A673 (cell line): ENCODE data around the gene ALDH1L1. TPM values are rescaled to one million over a fixed set of nuclear protein-coding genes. Genes with fewer than 3 reads are reported as not detected.

Experiments used
- BruUV-seq: library from RNA; stranded (reverse); fragments of 400-500 nt; replicated peaks from 2 replicates; lab custom pipeline; 2021; lab: Mats Ljungman, UMichigan
- CTCF ChIA-PET: fragments of 300-600 bp; sonication (Branson Sonifier 250); formaldehyde crosslinking; loops from one replicate; lab custom pipeline; 2022; ENCODE audit warnings: antibody characterized with exemption; lab: Charles Lee
- POLR2A ChIA-PET: fragments of 300-600 bp; sonication (Branson Sonifier 250); formaldehyde crosslinking; loops from one replicate; lab custom pipeline; 2022; ENCODE audit warnings: antibody characterized with exemption; ENCODE audit not compliant: low non-redundant PET; lab: Charles Lee
- DNase-seq: peaks from one replicate; pipeline ENCODE4 v3.0.0-alpha.2; 2015; ENCODE audit warnings: low spot score
- H3K27ac ChIP-seq: fragments of 200-600 bp; sonication (generic); 2 replicates; pipeline ENCODE4 v1.5.1; 2016; ENCODE audit warnings: mixed run types, low read depth, mild to moderate bottlenecking, mixed read lengths, antibody characterized with exemption, low read length; ENCODE audit not compliant: poor library complexity, severe bottlenecking
- H3K27me3 ChIP-seq: fragments of 200-600 bp; sonication (generic); replicated peaks from 2 replicates; pipeline ENCODE4 v1.6.1; 2017; ENCODE audit warnings: mixed run types, low read depth, mild to moderate bottlenecking, mixed read lengths, antibody characterized with exemption, low read length; ENCODE audit not compliant: insufficient read depth, poor library complexity
- H3K36me3 ChIP-seq: fragments of 200-600 bp; sonication (generic); 2 replicates; pipeline ENCODE4 v1.6.1; 2016; ENCODE audit warnings: mixed run types, mild to moderate bottlenecking, mixed read lengths, antibody characterized with exemption, low read length; ENCODE audit not compliant: insufficient read depth, poor library complexity, severe bottlenecking
- H3K4me1 ChIP-seq: fragments of 200-600 bp; sonication (generic); 2 replicates; pipeline ENCODE4 v1.6.1; 2017; ENCODE audit warnings: mixed run types, mild to moderate bottlenecking, mixed read lengths, antibody characterized with exemption, low read length; ENCODE audit not compliant: insufficient read depth, poor library complexity, severe bottlenecking
- H3K4me3 ChIP-seq: fragments of 200-600 bp; sonication (generic); 2 replicates; pipeline ENCODE4 v1.5.1; 2016; ENCODE audit warnings: low read depth, mixed run types, mild to moderate bottlenecking, mixed read lengths, low read length; ENCODE audit not compliant: poor library complexity, severe bottlenecking
- H3K9me3 ChIP-seq: fragments of 200-600 bp; sonication (generic); 2 replicates; pipeline ENCODE4 v1.6.1; 2016; ENCODE audit warnings: mixed run types, low read depth, mild to moderate bottlenecking, mixed read lengths, antibody characterized with exemption, low read length; ENCODE audit not compliant: poor library complexity, severe bottlenecking
- EZH2 ChIP-seq: fragments of 200-600 bp; sonication (generic); IDR thresholded peaks from 2 replicates; pipeline ENCODE4 v1.6.1; 2017; ENCODE audit warnings: borderline replicate concordance, low read depth, mild to moderate bottlenecking, mixed read lengths, antibody characterized with exemption, low read length; ENCODE audit not compliant: poor library complexity, severe bottlenecking
- intact Hi-C: fragments of 100-400 bp; cut with micrococcal nuclease; formaldehyde crosslinking; loops from one replicate; pipeline ENCODE4 v1.10.0; 2022; ENCODE audit not compliant: unreplicated experiment
- total RNA-seq: library from RNA; stranded (reverse); gene quantifications from 2 replicates; pipeline ENCODE4 v1.2.3, GENCODE V29; 2021
- TF ChIP-seq, protein P1 (sequence below): fragments of 300-800, 200-600 bp; sonication (generic); conservative IDR thresholded peaks from 2 replicates; pipeline ENCODE4 v1.5.1; 2017; ENCODE audit warnings: low read depth, mild to moderate bottlenecking, antibody characterized with exemption, low read length, moderate library complexity, mixed read lengths

The ALDH1L1 gene
- total RNA-seq, 1 experiment from 2014 or later, result 16.9 TPM

DNA sequence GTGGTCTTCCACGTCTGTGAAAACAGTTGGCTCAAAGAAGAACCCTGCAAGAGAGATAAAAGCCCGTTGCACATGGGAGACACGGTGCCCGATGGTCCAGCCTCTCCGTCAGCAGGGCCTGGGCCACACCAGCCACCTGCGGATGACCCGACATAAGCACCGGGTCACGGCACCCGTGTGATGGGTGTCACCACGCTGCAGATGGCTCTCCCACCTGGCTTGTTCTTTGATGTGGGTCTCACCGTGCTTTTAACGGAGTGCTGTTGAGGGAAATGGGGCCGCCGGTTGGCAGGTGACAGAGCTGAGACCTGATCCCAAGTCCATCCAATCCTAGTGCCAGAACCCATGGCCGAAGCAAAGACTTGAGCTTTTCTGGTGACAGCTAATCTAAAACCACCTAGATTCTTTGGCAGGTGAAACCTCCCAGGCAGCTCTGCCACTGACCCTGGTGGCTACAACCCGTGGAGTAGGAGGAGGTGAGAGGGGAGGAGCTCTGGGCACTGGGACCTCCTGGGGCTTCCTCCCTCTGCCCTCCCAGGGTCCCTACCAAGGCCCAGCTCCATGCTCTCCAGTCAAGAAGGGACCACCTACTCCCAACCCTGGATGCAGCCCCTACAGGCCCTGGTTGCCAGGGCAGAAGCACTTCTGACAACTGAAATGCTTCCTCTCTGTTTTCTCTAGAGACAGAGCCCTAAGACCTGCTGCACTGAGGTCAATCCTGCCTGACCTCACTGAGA lies 73.0 kb downstream of the ALDH1L1 start:
- intact Hi-C loops, result no loop called here
- CTCF ChIA-PET, result no interaction called here
- no peak for DNase-seq
- POLR2A ChIA-PET, result no interaction called here
- Histone ChIP-seq H3K4me1 (no peaks in the 10 kb centered on the region), H3K27ac (no peak overlapping the region), H3K36me3 (no peaks in the 10 kb centered on the region), H3K27me3 (no peaks in the 10 kb centered on the region), H3K9me3 (no peaks in the 10 kb centered on the region), H3K4me3 (no peak overlapping the region)
- TF ChIP-seq EZH2, result no peak
- TF ChIP-seq, protein P1, sequence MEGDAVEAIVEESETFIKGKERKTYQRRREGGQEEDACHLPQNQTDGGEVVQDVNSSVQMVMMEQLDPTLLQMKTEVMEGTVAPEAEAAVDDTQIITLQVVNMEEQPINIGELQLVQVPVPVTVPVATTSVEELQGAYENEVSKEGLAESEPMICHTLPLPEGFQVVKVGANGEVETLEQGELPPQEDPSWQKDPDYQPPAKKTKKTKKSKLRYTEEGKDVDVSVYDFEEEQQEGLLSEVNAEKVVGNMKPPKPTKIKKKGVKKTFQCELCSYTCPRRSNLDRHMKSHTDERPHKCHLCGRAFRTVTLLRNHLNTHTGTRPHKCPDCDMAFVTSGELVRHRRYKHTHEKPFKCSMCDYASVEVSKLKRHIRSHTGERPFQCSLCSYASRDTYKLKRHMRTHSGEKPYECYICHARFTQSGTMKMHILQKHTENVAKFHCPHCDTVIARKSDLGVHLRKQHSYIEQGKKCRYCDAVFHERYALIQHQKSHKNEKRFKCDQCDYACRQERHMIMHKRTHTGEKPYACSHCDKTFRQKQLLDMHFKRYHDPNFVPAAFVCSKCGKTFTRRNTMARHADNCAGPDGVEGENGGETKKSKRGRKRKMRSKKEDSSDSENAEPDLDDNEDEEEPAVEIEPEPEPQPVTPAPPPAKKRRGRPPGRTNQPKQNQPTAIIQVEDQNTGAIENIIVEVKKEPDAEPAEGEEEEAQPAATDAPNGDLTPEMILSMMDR, result no peak
- no TSS peak for BruUV-seq

DNA sequence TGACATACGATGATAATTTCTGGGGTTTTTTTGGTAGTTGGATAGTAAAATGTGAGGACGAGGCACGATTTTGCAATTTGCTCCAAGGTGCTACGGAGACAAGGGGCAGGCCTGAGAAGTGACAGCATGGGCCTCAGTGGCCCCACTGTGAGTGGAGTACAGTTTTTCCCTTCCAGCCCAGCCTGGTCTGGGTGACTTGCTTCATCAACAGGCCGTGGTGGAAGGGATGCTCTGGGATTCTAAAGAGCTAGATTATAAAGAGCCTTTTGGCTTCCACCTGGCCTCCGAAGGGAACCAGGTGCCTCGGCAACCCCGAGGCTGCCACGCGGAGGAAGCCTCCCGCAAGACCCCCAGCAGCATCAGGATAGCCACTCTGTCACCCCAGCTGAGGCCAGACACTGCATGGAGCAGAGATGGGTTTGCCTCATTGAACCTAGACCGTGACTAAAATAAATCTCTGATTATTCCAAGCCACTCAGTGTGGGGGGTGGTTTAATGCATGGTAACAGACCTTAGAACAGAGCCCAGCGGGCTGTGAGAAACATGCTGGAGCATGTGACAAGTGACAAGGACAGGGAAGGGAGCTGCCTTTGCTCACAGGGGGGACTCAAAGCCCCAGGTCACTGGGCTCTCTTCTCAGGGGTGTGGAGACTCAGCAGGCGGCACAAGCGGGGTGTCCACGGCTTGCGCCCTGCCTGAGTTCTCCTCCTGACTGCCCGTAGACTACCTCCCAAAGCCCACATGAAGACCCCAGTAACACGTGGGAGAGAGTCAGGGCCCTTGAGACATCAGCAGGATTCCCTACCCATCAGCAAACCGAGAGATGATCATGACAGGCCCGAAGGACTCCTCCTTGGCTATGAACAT lies 73.8 kb downstream of the ALDH1L1 start:
- BruUV-seq, result no TSS peak
- Histone ChIP-seq H3K4me1 (no peaks in the 10 kb centered on the region), H3K9me3 (no peaks in the 10 kb centered on the region), H3K27me3 (no peaks in the 10 kb centered on the region), H3K27ac (no peak overlapping the region), H3K36me3 (no peaks in the 10 kb centered on the region), H3K4me3 (no peak overlapping the region)
- no peak for TF ChIP-seq EZH2
- TF ChIP-seq, protein P1, result no peak
- no peak for DNase-seq
- intact Hi-C loops, result no loop called here
- ChIA-PET POLR2A (no interaction called here), CTCF (no interaction called here)

DNA sequence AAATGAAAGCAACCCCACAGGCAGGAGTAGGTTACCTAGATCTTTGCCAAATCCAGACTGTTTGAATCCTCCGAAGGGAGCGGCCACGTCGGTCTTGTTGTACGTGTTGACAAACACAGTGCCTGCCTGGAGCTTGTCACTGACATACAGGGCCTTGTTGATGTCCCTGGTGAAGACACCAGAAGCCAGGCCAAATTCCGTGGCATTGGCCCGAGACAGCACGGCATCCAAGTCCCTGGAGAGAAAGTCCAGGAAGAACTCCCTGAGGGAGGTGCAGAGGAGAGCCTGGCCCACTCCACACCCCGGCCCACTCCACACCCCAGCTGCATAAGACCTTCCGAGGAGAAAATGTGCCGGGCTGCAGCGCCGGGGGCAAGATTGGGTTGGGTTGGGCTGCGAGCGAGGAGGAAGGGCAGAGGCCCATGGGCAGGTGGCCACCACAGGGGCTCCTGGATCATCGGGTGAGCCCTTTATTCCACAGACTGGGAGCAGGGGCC lies 74.6 kb downstream of the ALDH1L1 start:
- ChIA-PET POLR2A (no interaction called here), CTCF (no interaction called here)
- Histone ChIP-seq H3K9me3 (no peaks in the 10 kb centered on the region), H3K4me1 (no peaks in the 10 kb centered on the region), H3K27ac (no peak overlapping the region), H3K4me3 (no peak overlapping the region), H3K27me3 (no peaks in the 10 kb centered on the region), H3K36me3 (no peaks in the 10 kb centered on the region)
- no peak for DNase-seq
- TF ChIP-seq, protein P1, result no peak
- TF ChIP-seq EZH2, result no peak
- intact Hi-C loops, result no loop called here
- no TSS peak for BruUV-seq
